Neural cell (in vitro differentiated cells): ENCODE data around the gene COL16A1. TPM values are rescaled to one million over a fixed set of nuclear protein-coding genes. Genes with fewer than 3 reads are reported as not detected.

ENCODE experiments used
- H2AFZ ChIP-seq: fragments of 200-600, 300-800 bp; sonication (generic), shearing (Covaris generic); 2 replicates; pipeline ENCODE4 v1.6.0; 2014; ENCODE audit warnings: low read depth, mild to moderate bottlenecking, antibody characterized with exemption, low read length, moderate library complexity
- H3F3A ChIP-seq: fragments of 200-600 bp; shearing (Covaris generic); 2 replicates; pipeline ENCODE4 v1.6.1; 2016; ENCODE audit warnings: mild to moderate bottlenecking, moderate library complexity, mixed read lengths, antibody characterized with exemption, low read length; ENCODE audit not compliant: insufficient read depth, poor library complexity, severe bottlenecking
- H3K27ac ChIP-seq: fragments of 200-600, 300-800 bp; sonication (generic), shearing (Covaris generic); 2 replicates; pipeline ENCODE4 v1.5.1; 2014; ENCODE audit warnings: mild to moderate bottlenecking, low read length, moderate library complexity
- H3K27me3 ChIP-seq: fragments of 300-800, 200-600 bp; sonication (generic), shearing (Covaris generic); 2 replicates; pipeline ENCODE4 v1.6.0; 2014; ENCODE audit warnings: mild to moderate bottlenecking, low read depth, low read length, moderate library complexity; ENCODE audit not compliant: insufficient read depth
- H3K36me3 ChIP-seq: fragments of 300-800, 200-600 bp; sonication (generic), shearing (Covaris generic); 2 replicates; pipeline ENCODE4 v1.5.1; 2014; ENCODE audit warnings: mild to moderate bottlenecking, antibody characterized with exemption, low read length, moderate library complexity; ENCODE audit not compliant: insufficient read depth
- H3K4me2 ChIP-seq: fragments of 300-800, 200-600 bp; sonication (generic), shearing (Covaris generic); 2 replicates; pipeline ENCODE4 v1.6.0; 2014; ENCODE audit warnings: mild to moderate bottlenecking, low read length
- H3K4me3 ChIP-seq: fragments of 300-800, 200-600 bp; sonication (generic), shearing (Covaris generic); 2 replicates; pipeline ENCODE4 v1.5.1; 2014; ENCODE audit warnings: mild to moderate bottlenecking, low read length, moderate library complexity
- H3K79me2 ChIP-seq: fragments of 200-600 bp; shearing (Covaris generic); replicated peaks from 2 replicates; pipeline ENCODE4 v1.6.0; 2014; ENCODE audit warnings: mild to moderate bottlenecking, low read length, moderate library complexity; ENCODE audit not compliant: insufficient read depth
- H3K9ac ChIP-seq: fragments of 300-800, 200-600 bp; sonication (generic), shearing (Covaris generic); 2 replicates; pipeline ENCODE4 v1.6.1; 2016; ENCODE audit warnings: mild to moderate bottlenecking, low read length, mixed read lengths
- H3K9me2 ChIP-seq: fragments of 200-600 bp; shearing (Covaris generic); 2 replicates; pipeline ENCODE4 v1.6.1; 2016; ENCODE audit warnings: mild to moderate bottlenecking, low read length, mixed read lengths; ENCODE audit not compliant: insufficient read depth
- H3K9me3 ChIP-seq: fragments of 200-600, 300-800 bp; sonication (generic), shearing (Covaris generic); 2 replicates; pipeline ENCODE4 v1.6.1; 2016; ENCODE audit warnings: mild to moderate bottlenecking, mixed run types, low read length, moderate library complexity, mixed read lengths
- H4K20me1 ChIP-seq: fragments of 200-600 bp; shearing (Covaris generic); 2 replicates; pipeline ENCODE4 v1.6.1; 2016; ENCODE audit warnings: mild to moderate bottlenecking, mixed run types; ENCODE audit not compliant: insufficient read depth
- EP300 ChIP-seq: fragments of 450-650 bp; conservative IDR thresholded peaks from 2 replicates; pipeline ENCODE4 v1.6.1; 2014; ENCODE audit warnings: antibody characterized with exemption, mild to moderate bottlenecking, moderate library complexity; ENCODE audit not compliant: poor library complexity, severe bottlenecking
- EZH2 ChIP-seq: fragments of 200-600, 300-800 bp; shearing (Covaris generic), sonication (generic); IDR thresholded peaks from 2 replicates; pipeline ENCODE4 v1.6.1; 2014; ENCODE audit warnings: antibody characterized with exemption, low read length, borderline replicate concordance, mild to moderate bottlenecking; ENCODE audit not compliant: insufficient read depth, poor library complexity, severe bottlenecking
- MXI1 ChIP-seq: fragments of 450-650 bp; conservative IDR thresholded peaks from 2 replicates; pipeline ENCODE4 v1.6.1; 2014; ENCODE audit warnings: antibody characterized with exemption, mild to moderate bottlenecking; ENCODE audit not compliant: poor library complexity, severe bottlenecking
- POLR2AphosphoS5 ChIP-seq: IDR thresholded peaks from 2 replicates; pipeline ENCODE4 v1.6.1; 2012
- RAD21 ChIP-seq: fragments of 450-650 bp; conservative IDR thresholded peaks from 2 replicates; pipeline ENCODE4 v1.6.1; 2014; ENCODE audit warnings: antibody characterized with exemption, mild to moderate bottlenecking, moderate library complexity
- SMC3 ChIP-seq: fragments of 450-650 bp; conservative IDR thresholded peaks from 2 replicates; pipeline ENCODE4 v1.6.1; 2014; ENCODE audit warnings: antibody characterized with exemption, mild to moderate bottlenecking, moderate library complexity; ENCODE audit not compliant: poor library complexity
- TAF1 ChIP-seq: IDR thresholded peaks from 2 replicates; pipeline ENCODE4 v1.6.1; 2012; ENCODE audit warnings: low read depth
- polyA plus RNA-seq: library from polyadenylated mRNA; depleted of rRNA; stranded (reverse); fragments of >200 nt; gene quantifications from 2 replicates; pipeline ENCODE4 v1.2.3, GENCODE V29; 2014
- TF ChIP-seq, protein P1 (sequence below): IDR thresholded peaks from 2 replicates; pipeline ENCODE4 v1.6.1; 2012; ENCODE audit warnings: borderline replicate concordance
- TF ChIP-seq, protein P2 (sequence below): fragments of 450-650 bp; IDR thresholded peaks from 2 replicates; pipeline ENCODE4 v1.5.1; 2014; ENCODE audit warnings: antibody characterized with exemption, mild to moderate bottlenecking, moderate library complexity; ENCODE audit not compliant: poor library complexity, severe bottlenecking

Gene COL16A1
- polyA plus RNA-seq, 1 donor from 2014 or later: 3.4 TPM

DNA sequence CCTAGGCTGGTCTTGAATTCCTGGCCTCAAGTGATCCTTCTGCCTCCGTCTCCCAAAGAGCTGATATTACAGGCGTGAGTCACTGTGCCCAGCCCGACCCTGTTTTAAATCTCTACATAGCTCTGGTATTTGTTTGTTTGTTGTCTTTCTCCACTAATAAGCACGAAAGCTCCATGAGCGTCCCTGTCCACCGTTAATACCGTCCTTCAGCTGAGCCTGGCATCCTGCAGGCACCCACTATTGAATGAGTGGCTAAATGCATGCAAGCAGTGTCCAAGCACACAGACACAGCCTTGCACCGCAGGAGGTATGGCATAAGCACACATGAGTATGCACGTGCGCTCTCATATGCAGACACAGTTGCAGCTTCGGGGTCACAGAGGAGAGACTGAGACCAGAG lies 4.5 kb upstream of the COL16A1 start:
- Histone ChIP-seq H3K27ac (no peak overlapping the region), H3K79me2 (no peaks in the 10 kb centered on the region), H3F3A (no peaks in the 10 kb centered on the region), H2AFZ (no peak overlapping the region), H3K9me3 (no peaks in the 10 kb centered on the region), H3K36me3 (no peaks in the 10 kb centered on the region), H3K9ac (no peak overlapping the region), H3K4me2 (no peak overlapping the region), H4K20me1 (no peaks in the 10 kb centered on the region), H3K27me3 (peaks cover 11% of the 10 kb centered on the region), H3K9me2 (no peaks in the 10 kb centered on the region), H3K4me3 (no peak overlapping the region)
- TF ChIP-seq TAF1 (no peak), MXI1 (no peak), EP300 (no peak), EZH2 (no peak)
- TF ChIP-seq, protein P1, sequence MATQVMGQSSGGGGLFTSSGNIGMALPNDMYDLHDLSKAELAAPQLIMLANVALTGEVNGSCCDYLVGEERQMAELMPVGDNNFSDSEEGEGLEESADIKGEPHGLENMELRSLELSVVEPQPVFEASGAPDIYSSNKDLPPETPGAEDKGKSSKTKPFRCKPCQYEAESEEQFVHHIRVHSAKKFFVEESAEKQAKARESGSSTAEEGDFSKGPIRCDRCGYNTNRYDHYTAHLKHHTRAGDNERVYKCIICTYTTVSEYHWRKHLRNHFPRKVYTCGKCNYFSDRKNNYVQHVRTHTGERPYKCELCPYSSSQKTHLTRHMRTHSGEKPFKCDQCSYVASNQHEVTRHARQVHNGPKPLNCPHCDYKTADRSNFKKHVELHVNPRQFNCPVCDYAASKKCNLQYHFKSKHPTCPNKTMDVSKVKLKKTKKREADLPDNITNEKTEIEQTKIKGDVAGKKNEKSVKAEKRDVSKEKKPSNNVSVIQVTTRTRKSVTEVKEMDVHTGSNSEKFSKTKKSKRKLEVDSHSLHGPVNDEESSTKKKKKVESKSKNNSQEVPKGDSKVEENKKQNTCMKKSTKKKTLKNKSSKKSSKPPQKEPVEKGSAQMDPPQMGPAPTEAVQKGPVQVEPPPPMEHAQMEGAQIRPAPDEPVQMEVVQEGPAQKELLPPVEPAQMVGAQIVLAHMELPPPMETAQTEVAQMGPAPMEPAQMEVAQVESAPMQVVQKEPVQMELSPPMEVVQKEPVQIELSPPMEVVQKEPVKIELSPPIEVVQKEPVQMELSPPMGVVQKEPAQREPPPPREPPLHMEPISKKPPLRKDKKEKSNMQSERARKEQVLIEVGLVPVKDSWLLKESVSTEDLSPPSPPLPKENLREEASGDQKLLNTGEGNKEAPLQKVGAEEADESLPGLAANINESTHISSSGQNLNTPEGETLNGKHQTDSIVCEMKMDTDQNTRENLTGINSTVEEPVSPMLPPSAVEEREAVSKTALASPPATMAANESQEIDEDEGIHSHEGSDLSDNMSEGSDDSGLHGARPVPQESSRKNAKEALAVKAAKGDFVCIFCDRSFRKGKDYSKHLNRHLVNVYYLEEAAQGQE: no peak
- TF ChIP-seq, protein P2, sequence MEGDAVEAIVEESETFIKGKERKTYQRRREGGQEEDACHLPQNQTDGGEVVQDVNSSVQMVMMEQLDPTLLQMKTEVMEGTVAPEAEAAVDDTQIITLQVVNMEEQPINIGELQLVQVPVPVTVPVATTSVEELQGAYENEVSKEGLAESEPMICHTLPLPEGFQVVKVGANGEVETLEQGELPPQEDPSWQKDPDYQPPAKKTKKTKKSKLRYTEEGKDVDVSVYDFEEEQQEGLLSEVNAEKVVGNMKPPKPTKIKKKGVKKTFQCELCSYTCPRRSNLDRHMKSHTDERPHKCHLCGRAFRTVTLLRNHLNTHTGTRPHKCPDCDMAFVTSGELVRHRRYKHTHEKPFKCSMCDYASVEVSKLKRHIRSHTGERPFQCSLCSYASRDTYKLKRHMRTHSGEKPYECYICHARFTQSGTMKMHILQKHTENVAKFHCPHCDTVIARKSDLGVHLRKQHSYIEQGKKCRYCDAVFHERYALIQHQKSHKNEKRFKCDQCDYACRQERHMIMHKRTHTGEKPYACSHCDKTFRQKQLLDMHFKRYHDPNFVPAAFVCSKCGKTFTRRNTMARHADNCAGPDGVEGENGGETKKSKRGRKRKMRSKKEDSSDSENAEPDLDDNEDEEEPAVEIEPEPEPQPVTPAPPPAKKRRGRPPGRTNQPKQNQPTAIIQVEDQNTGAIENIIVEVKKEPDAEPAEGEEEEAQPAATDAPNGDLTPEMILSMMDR: no peak

DNA sequence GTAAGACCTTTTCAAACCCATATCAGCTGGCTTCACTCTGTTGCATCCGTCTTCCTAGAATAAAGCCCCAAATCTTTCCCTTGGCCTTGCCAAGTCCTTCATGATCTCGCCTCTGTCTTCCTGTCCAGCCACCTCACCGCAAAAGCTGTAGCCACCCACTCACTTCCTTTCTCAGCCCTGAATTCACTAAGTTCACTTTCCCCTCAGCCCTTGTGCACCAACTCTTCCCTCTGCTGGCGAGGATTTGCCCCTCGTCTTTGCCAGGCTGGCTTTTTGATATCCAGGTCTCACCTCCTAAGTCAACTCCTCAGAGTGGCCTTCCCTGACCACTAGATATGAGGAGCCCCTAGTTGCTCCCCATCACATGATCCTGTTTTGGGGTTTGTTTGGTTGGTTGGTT lies 3.9 kb upstream of the COL16A1 start:
- H3K4me2 ChIP-seq: no peak overlapping the region
- no peak overlapping the region for H3K9ac ChIP-seq
- no peaks in the 10 kb centered on the region for H3F3A ChIP-seq

More for the DNA sequence above, 3.9 kb upstream of the COL16A1 start:
- H4K20me1 ChIP-seq: no peaks in the 10 kb centered on the region
- no peaks in the 10 kb centered on the region for H3K36me3 ChIP-seq
- no peak overlapping the region for H3K4me3 ChIP-seq
- no peaks in the 10 kb centered on the region for H3K9me2 ChIP-seq
- H2AFZ ChIP-seq: no peak overlapping the region
- H3K27me3 ChIP-seq: peaks cover 13% of the 10 kb centered on the region
- H3K79me2 ChIP-seq: no peaks in the 10 kb centered on the region
- TF ChIP-seq MXI1 (no peak), EZH2 (no peak), EP300 (no peak), RAD21 (no peak), TAF1 (no peak), SMC3 (no peak), POLR2AphosphoS5 (no peak)
- TF ChIP-seq, protein P1: no peak
- TF ChIP-seq, protein P2: no peak
- no peaks in the 10 kb centered on the region for H3K9me3 ChIP-seq
- H3K27ac ChIP-seq: no peak overlapping the region
